Measurements from ENCODE around the gene DAB2.
"Not testable (repeated sequence)": the region's sequence is repeated elsewhere in the genome, so short reads cannot be mapped to it uniquely, and the experiment has no call there.

DAB2 gene

GRCh38 chr5:39340506-39340905 is 84.3 kb downstream of the DAB2 start:
- DNase-seq (ENCODE audit: low read depth in 2 of 2), result no peak

- DNase-seq (ENCODE audit: low read depth in 2 of 2), result no peak
Observed at GRCh38 chr5:39337252-39337915, 87.4 kb downstream of the DAB2 start.

- DNase-seq (ENCODE audit: low read depth in 2 of 2), result not testable (repeated sequence)
Observed at GRCh38 chr5:39334296-39334695, 90.5 kb downstream of the DAB2 start.

GRCh38 chr5:39333104-39333503 is 91.7 kb downstream of the DAB2 start:
- no peak for DNase-seq (ENCODE audit: low read depth in 2 of 2)

GRCh38 chr5:39331861-39332381 is 92.9 kb downstream of the DAB2 start:
- DNase-seq (ENCODE audit: low read depth in 2 of 2), result no peak

- no peak for DNase-seq (ENCODE audit: low read depth in 2 of 2)
Observed at GRCh38 chr5:39328731-39329130, 96.0 kb downstream of the DAB2 start.

GRCh38 chr5:39323542-39323941 is 101.2 kb downstream of the DAB2 start:
- DNase-seq (ENCODE audit: low read depth in 2 of 2), result no peak
